IMR-90 (cell line): Measurements from ENCODE around the gene ASAH2. TPM values are rescaled to one million over a fixed set of nuclear protein-coding genes. Genes with fewer than 3 reads are reported as not detected.

Source experiments
- ATAC-seq: fragments of 200-7000 bp; cut with Tn5 transposase; 2 replicates; pipeline ENCODE4 v1.9.1; 2020; ENCODE audit warnings: low read depth, mild to moderate bottlenecking, moderate library complexity
- BruUV-seq: library from RNA; stranded (reverse); fragments of 400-500 nt; replicated peaks from 2 replicates; lab custom pipeline; 2021; lab: Mats Ljungman, UMichigan
- CTCF ChIA-PET: fragments of 300-600 bp; formaldehyde crosslinking; extraction: SDS; loops from one replicate; lab custom pipeline; 2021; ENCODE audit warnings: antibody characterized with exemption; lab: Yijun Ruan, JAX
- POLR2A ChIA-PET: fragments of 300-600 bp; sonication (Branson Sonifier 250); formaldehyde crosslinking; loops from one replicate; lab custom pipeline; 2022; ENCODE audit warnings: antibody characterized with exemption; ENCODE audit not compliant: unreplicated experiment; lab: Charles Lee
- DNase-seq: peaks from one replicate; pipeline ENCODE4 v3.0.0; 2013
- H2AFZ ChIP-seq: replicated peaks from 2 replicates; pipeline ENCODE3; 2013; ENCODE audit warnings: low read length, mild to moderate bottlenecking; ENCODE audit not compliant: poor library complexity
- H2AK5ac ChIP-seq: 2 replicates; pipeline ENCODE4 v1.6.1; 2013; ENCODE audit warnings: low read depth, low read length, inconsistent platforms
- H2AK9ac ChIP-seq: replicated peaks from 2 replicates; pipeline ENCODE3; 2013; ENCODE audit warnings: mild to moderate bottlenecking, low read depth, low read length, moderate library complexity; ENCODE audit not compliant: poor library complexity
- H2BK120ac ChIP-seq: 2 replicates; pipeline ENCODE4 v1.6.1; 2013; ENCODE audit warnings: low read depth, low read length, inconsistent platforms
- H2BK15ac ChIP-seq: 3 replicates; pipeline ENCODE4 v1.6.1; 2013; ENCODE audit warnings: low read depth, low read length, inconsistent platforms
- H2BK20ac ChIP-seq: 2 replicates; pipeline ENCODE4 v1.6.1; 2013; ENCODE audit warnings: low read depth, mild to moderate bottlenecking, inconsistent platforms, low read length, moderate library complexity
- H2BK5ac ChIP-seq: 2 replicates; pipeline ENCODE4 v1.6.1; 2013; ENCODE audit warnings: mild to moderate bottlenecking, low read depth, low read length, inconsistent platforms; ENCODE audit not compliant: poor library complexity, severe bottlenecking
- H3K14ac ChIP-seq: replicated peaks from 2 replicates; pipeline ENCODE4 v1.6.1; 2013; ENCODE audit warnings: low read depth, low read length, inconsistent platforms
- H3K18ac ChIP-seq: 2 replicates; pipeline ENCODE4 v1.6.1; 2013; ENCODE audit warnings: low read depth, low read length, control low read depth
- H3K23ac ChIP-seq: 2 replicates; pipeline ENCODE4 v1.6.1; 2013; ENCODE audit warnings: low read depth, low read length, inconsistent platforms
- H3K27ac ChIP-seq: 2 replicates; pipeline ENCODE4 v1.5.1; 2013; ENCODE audit warnings: mild to moderate bottlenecking, control low read depth, low read length; ENCODE audit not compliant: insufficient read depth
- H3K27me3 ChIP-seq: 2 replicates; pipeline ENCODE4 v1.6.1; 2013; ENCODE audit warnings: low read length; ENCODE audit not compliant: control insufficient read depth, insufficient read depth
- H3K36me3 ChIP-seq: 2 replicates; pipeline ENCODE4 v1.6.1; 2013; ENCODE audit warnings: low read length, mixed read lengths; ENCODE audit not compliant: control insufficient read depth, insufficient read depth
- H3K4ac ChIP-seq: 2 replicates; pipeline ENCODE4 v1.6.1; 2013; ENCODE audit warnings: low read depth, low read length, inconsistent platforms
- H3K4me1 ChIP-seq: 2 replicates; pipeline ENCODE4 v1.6.1; 2013; ENCODE audit warnings: low read length, mixed read lengths; ENCODE audit not compliant: control insufficient read depth, insufficient read depth
- H3K4me2 ChIP-seq: 2 replicates; pipeline ENCODE4 v1.6.1; 2013; ENCODE audit warnings: low read depth, mild to moderate bottlenecking, control low read depth, low read length, moderate library complexity
- H3K4me3 ChIP-seq: 2 replicates; pipeline ENCODE4 v1.5.1; 2013; ENCODE audit warnings: low read depth, mild to moderate bottlenecking, control low read depth, low read length, moderate library complexity; ENCODE audit not compliant: insufficient read depth
- H3K56ac ChIP-seq: 2 replicates; pipeline ENCODE4 v1.6.1; 2013; ENCODE audit warnings: low read length, inconsistent platforms; ENCODE audit not compliant: insufficient read depth; ENCODE audit errors: extremely low read depth
- H3K79me1 ChIP-seq, 2 experiments: 2 replicates each; pipeline ENCODE4 v1.6.1; 2013; ENCODE audit warnings: low read length in 2 of 2, inconsistent platforms in 1 of 2, low read depth in 1 of 2
- H3K9ac ChIP-seq: 2 replicates; pipeline ENCODE4 v1.6.1; 2013; ENCODE audit warnings: low read depth, low read length, control low read depth
- H3K9me1 ChIP-seq: 2 replicates; pipeline ENCODE4 v1.6.1; 2013; ENCODE audit warnings: low read length, inconsistent platforms; ENCODE audit not compliant: insufficient read depth
- H3K9me3 ChIP-seq: 2 replicates; pipeline ENCODE4 v1.6.1; 2013; ENCODE audit warnings: low read length; ENCODE audit not compliant: control insufficient read depth, insufficient read depth
- H4K20me1 ChIP-seq: 2 replicates; pipeline ENCODE4 v1.6.1; 2013; ENCODE audit warnings: low read length, inconsistent platforms; ENCODE audit not compliant: insufficient read depth
- H4K5ac ChIP-seq: 2 replicates; pipeline ENCODE4 v1.6.1; 2013; ENCODE audit warnings: mild to moderate bottlenecking, low read depth, low read length, control low read depth
- H4K8ac ChIP-seq, 2 experiments: 2 replicates each; pipeline ENCODE4 v1.6.1; 2013; ENCODE audit warnings: low read depth in 2 of 2, low read length in 2 of 2, control low read depth in 1 of 2, inconsistent platforms in 1 of 2
- H4K91ac ChIP-seq: 2 replicates; pipeline ENCODE4 v1.6.1; 2013; ENCODE audit warnings: low read depth, low read length, inconsistent platforms; ENCODE audit not compliant: insufficient read depth
- MXI1 ChIP-seq: IDR thresholded peaks from 2 replicates; pipeline ENCODE4 v1.6.1; 2012; ENCODE audit warnings: low read depth, mild to moderate bottlenecking, low read length, moderate library complexity, borderline replicate concordance
- POLR2A ChIP-seq: IDR thresholded peaks from 2 replicates; pipeline ENCODE4 v1.6.1; 2012; ENCODE audit warnings: mild to moderate bottlenecking, low read depth, low read length
- WGBS, 2 experiments: methylation state at CpG; one replicate each; pipeline versions ENCODE4 v1.1.5 to v1.1.7; 2013; ENCODE audit warnings: missing lambda C conversion rate in 2 of 2; ENCODE audit not compliant: insufficient read length in 1 of 2; ENCODE audit errors: extremely low coverage in 2 of 2; 5-methylcytosine and 5-hydroxymethylcytosine counted together
- dilution Hi-C: fragments of 300-500 bp; cut with HindIII; formaldehyde crosslinking; loops from one replicate; pipeline ENCODE4 v1.14.3; 2018; ENCODE audit warnings: low sequenced_read_pairs; ENCODE audit not compliant: unreplicated experiment
- in situ Hi-C: fragments of 300-500 bp; cut with MboI; formaldehyde crosslinking; loops from 3 replicates; pipeline ENCODE4 v1.14.3; 2019; ENCODE audit warnings: low sequenced_read_pairs, inconsistent platforms, mixed read lengths
- intact Hi-C: fragments of 100-400 bp; cut with micrococcal nuclease; formaldehyde crosslinking; loops from 2 replicates; pipeline ENCODE4 v1.10.0; 2022
- polyA plus RNA-seq, 3 experiments: library from polyadenylated mRNA; depleted of rRNA; stranded (reverse); fragments of >200 nt; gene quantifications; 2 replicates each; pipeline ENCODE4 v1.2.3, GENCODE V29; 2012; ENCODE audit warnings: low replicate concordance in 1 of 3
- total RNA-seq: library from RNA; depleted of rRNA; stranded (reverse); fragments of >200 nt; gene quantifications from 2 replicates; pipeline ENCODE4 v1.2.3, GENCODE V29; 2012

The ASAH2 gene
- total and polyA plus RNA-seq, 2 of the 4 experiments (the other 2 are of a cell fraction), result 0.18 to 0.31 TPM

- Histone ChIP-seq H3K27me3 (peaks cover 22% of the 10 kb centered on the region), H2BK5ac (no peak overlapping the region), H3K4me3 (no peak overlapping the region), H2BK15ac (no peak overlapping the region), H2AK5ac (no peak overlapping the region), H2AK9ac (no peak overlapping the region), H4K20me1 (no peaks in the 10 kb centered on the region), H4K91ac (no peak overlapping the region), H3K79me1 (no peaks in the 10 kb centered on the region), H2AFZ (no peak overlapping the region), H3K36me3 (no peaks in the 10 kb centered on the region), H3K4ac (no peak overlapping the region), H3K9me3 (no peaks in the 10 kb centered on the region), H3K9me1 (no peaks in the 10 kb centered on the region), H3K9ac (no peak overlapping the region), H4K5ac (no peak overlapping the region), H3K14ac (no peak overlapping the region), H4K8ac (no peak overlapping the region), H2BK120ac (no peak overlapping the region), H3K4me2 (no peak overlapping the region), H3K4me1 (no peaks in the 10 kb centered on the region), H3K56ac (no peak overlapping the region), H3K18ac (no peak overlapping the region), H3K27ac (no peak overlapping the region), H2BK20ac (no peak overlapping the region), H3K23ac (no peak overlapping the region)
- TF ChIP-seq MXI1 (no peak), POLR2A (no peak)
- ATAC-seq, result no peak
- in situ Hi-C loops, result no loop called here
- no CpG with 5 or more reads among the region's 1 CpG for WGBS, 2 experiments
- no peak for DNase-seq
- BruUV-seq, result no TSS peak
- dilution Hi-C loops, result no loop called here
- ChIA-PET CTCF (no interaction called here), POLR2A (no interaction called here)
- intact Hi-C loops, result loop anchor here (10.0 kb wide), 1 partner anchor 398 kb away; the partner anchor contains the start of gene SGMS1
Measured at GRCh38 chr10:50226610-50227009, 24.7 kb downstream of the ASAH2 start.
